Mesendoderm (in vitro differentiated cells): ENCODE data around the gene EHBP1L1.
A peak's percentile ranks its signal among the peaks of the same experiment; 100 is the strongest.

ENCODE experiments used
- DNase-seq: peaks from one replicate; pipeline ENCODE4 v3.0.0; 2013
- H2AK5ac ChIP-seq: 2 replicates; pipeline ENCODE4 v1.6.1; 2013; ENCODE audit warnings: low read length, inconsistent platforms
- H2BK120ac ChIP-seq: 2 replicates; pipeline ENCODE4 v1.6.1; 2013; ENCODE audit warnings: low read depth, mild to moderate bottlenecking, low read length, moderate library complexity, mixed read lengths
- H2BK15ac ChIP-seq: replicated peaks from 2 replicates; pipeline ENCODE4 v1.6.1; 2013; ENCODE audit warnings: low read depth, mild to moderate bottlenecking, moderate library complexity
- H2BK5ac ChIP-seq: 2 replicates; pipeline ENCODE4 v1.6.1; 2013; ENCODE audit warnings: low read length, inconsistent platforms
- H3K18ac ChIP-seq: 2 replicates; pipeline ENCODE4 v1.6.1; 2013; ENCODE audit warnings: mild to moderate bottlenecking, low read length, mixed read lengths
- H3K23ac ChIP-seq: one replicate; pipeline ENCODE4 v1.6.1; 2013; ENCODE audit warnings: low read length
- H3K27ac ChIP-seq: 2 replicates; pipeline ENCODE4 v1.5.1; 2013; ENCODE audit warnings: low read depth, mild to moderate bottlenecking, inconsistent platforms, low read length, moderate library complexity
- H3K27me3 ChIP-seq: 2 replicates; pipeline ENCODE4 v1.6.1; 2013; ENCODE audit warnings: low read length, control low read depth, mild to moderate bottlenecking, inconsistent platforms; ENCODE audit not compliant: insufficient read depth, poor library complexity
- H3K36me3 ChIP-seq: 2 replicates; pipeline ENCODE4 v1.6.1; 2013; ENCODE audit warnings: low read length, inconsistent platforms; ENCODE audit not compliant: control insufficient read depth, insufficient read depth
- H3K4ac ChIP-seq: one replicate; pipeline ENCODE4 v1.6.1; 2013; ENCODE audit warnings: low read depth, mild to moderate bottlenecking, low read length, moderate library complexity
- H3K4me1 ChIP-seq: 2 replicates; pipeline ENCODE4 v1.6.1; 2013; ENCODE audit warnings: low read depth, low read length, inconsistent platforms; ENCODE audit not compliant: control insufficient read depth
- H3K4me2 ChIP-seq: 2 replicates; pipeline ENCODE4 v1.6.1; 2013; ENCODE audit warnings: low read length
- H3K4me3 ChIP-seq: 2 replicates; pipeline ENCODE4 v1.5.1; 2013; ENCODE audit warnings: mild to moderate bottlenecking, low read length
- H3K56ac ChIP-seq: one replicate; pipeline ENCODE4 v1.6.1; 2013; ENCODE audit warnings: low read length
- H3K79me1 ChIP-seq: 2 replicates; pipeline ENCODE4 v1.6.1; 2013; ENCODE audit warnings: low read length, inconsistent platforms
- H3K79me2 ChIP-seq: 2 replicates; pipeline ENCODE4 v1.6.1; 2013; ENCODE audit warnings: mild to moderate bottlenecking, low read length; ENCODE audit not compliant: control insufficient read depth, insufficient read depth
- H3K9ac ChIP-seq: 2 replicates; pipeline ENCODE4 v1.6.1; 2013; ENCODE audit warnings: low read length, inconsistent platforms
- H4K5ac ChIP-seq: one replicate; pipeline ENCODE4 v1.6.1; 2013; ENCODE audit warnings: low read length
- H4K8ac ChIP-seq: one replicate; pipeline ENCODE4 v1.6.1; 2013; ENCODE audit warnings: low read depth, mild to moderate bottlenecking, control low read depth, low read length, moderate library complexity
- WGBS: extraction: QIAGEN DNeasy Blood & Tissue Kit; methylation state at CpG from one replicate; pipeline ENCODE4 v1.1.7; 2013; ENCODE audit warnings: low lambda C conversion rate, missing lambda C conversion rate; ENCODE audit not compliant: insufficient coverage; ENCODE audit errors: extremely low coverage; 5-methylcytosine and 5-hydroxymethylcytosine counted together

Gene EHBP1L1

GRCh38 chr11:65538232-65538914, 37.5 kb upstream of the EHBP1L1 start:
- H2BK15ac ChIP-seq = no peak overlapping the region
- no peak overlapping the region for H3K4ac ChIP-seq
- no peaks in the 10 kb centered on the region for H3K79me2 ChIP-seq
- H3K4me3 ChIP-seq = no peak overlapping the region
- no peaks in the 10 kb centered on the region for H3K79me1 ChIP-seq
- no peak overlapping the region for H4K8ac ChIP-seq
- no peak overlapping the region for H2BK120ac ChIP-seq
- peaks cover 4% of the 10 kb centered on the region for H3K36me3 ChIP-seq
- no peak overlapping the region for H2BK5ac ChIP-seq
- H2AK5ac ChIP-seq = no peak overlapping the region
- H3K4me1 ChIP-seq = peaks cover 3% of the 10 kb centered on the region
- no peak overlapping the region for H3K56ac ChIP-seq
- H3K4me2 ChIP-seq = no peak overlapping the region
- no peaks in the 10 kb centered on the region for H3K27me3 ChIP-seq
- H3K18ac ChIP-seq = no peak overlapping the region
- H4K5ac ChIP-seq = no peak overlapping the region
- WGBS = no CpG with 5 or more reads among the region's 43 CpGs
- H3K27ac ChIP-seq = no peak overlapping the region
- no peak overlapping the region for H3K23ac ChIP-seq
- H3K9ac ChIP-seq = no peak overlapping the region
- no peak for DNase-seq

- H3K23ac ChIP-seq = peak overlapping the region; percentile 24
- H3K56ac ChIP-seq = peak overlapping the region; percentile 56
- H3K9ac ChIP-seq = no peak overlapping the region
- no peaks in the 10 kb centered on the region for H3K79me1 ChIP-seq
- WGBS = no CpG with 5 or more reads among the region's 92 CpGs
- peak; percentile 59 for DNase-seq
- H4K8ac ChIP-seq = no peak overlapping the region
- H3K36me3 ChIP-seq = peaks cover 4% of the 10 kb centered on the region
- H3K79me2 ChIP-seq = no peaks in the 10 kb centered on the region
- no peak overlapping the region for H3K27ac ChIP-seq
- no peak overlapping the region for H3K18ac ChIP-seq
- no peak overlapping the region for H3K4ac ChIP-seq
- no peak overlapping the region for H2AK5ac ChIP-seq
- H4K5ac ChIP-seq = no peak overlapping the region
- peak overlapping the region; percentile 98 for H3K4me2 ChIP-seq
- no peak overlapping the region for H3K4me3 ChIP-seq
- no peak overlapping the region for H2BK15ac ChIP-seq
- H2BK5ac ChIP-seq = no peak overlapping the region
- H3K27me3 ChIP-seq = no peaks in the 10 kb centered on the region
- H3K4me1 ChIP-seq = peaks cover 3% of the 10 kb centered on the region
- no peak overlapping the region for H2BK120ac ChIP-seq
These were observed 36.7 kb upstream of the EHBP1L1 start for GRCh38 chr11:65538915-65539743.

GRCh38 chr11:65539744-65540289, 36.0 kb upstream of the EHBP1L1 start:
- H3K79me1 ChIP-seq = no peaks in the 10 kb centered on the region
- peak overlapping the region; percentile 67 for H3K56ac ChIP-seq
- H3K9ac ChIP-seq = peak overlapping the region; percentile 49
- H3K4me2 ChIP-seq = peak overlapping the region; percentile 98
- H3K4ac ChIP-seq = no peak overlapping the region
- no peak overlapping the region for H3K27ac ChIP-seq
- H3K27me3 ChIP-seq = no peaks in the 10 kb centered on the region
- H3K79me2 ChIP-seq = no peaks in the 10 kb centered on the region
- no peak overlapping the region for H3K4me3 ChIP-seq
- H2BK5ac ChIP-seq = no peak overlapping the region
- peaks cover 3% of the 10 kb centered on the region for H3K4me1 ChIP-seq
- no peak overlapping the region for H2AK5ac ChIP-seq
- peak overlapping the region; percentile 89 for H3K23ac ChIP-seq
- H3K18ac ChIP-seq = no peak overlapping the region
- no peak overlapping the region for H2BK15ac ChIP-seq
- no peak overlapping the region for H4K5ac ChIP-seq
- no peak overlapping the region for H4K8ac ChIP-seq
- peak; percentile 57 for DNase-seq
- H2BK120ac ChIP-seq = no peak overlapping the region
- H3K36me3 ChIP-seq = peaks cover 4% of the 10 kb centered on the region
- WGBS = no CpG with 5 or more reads among the region's 60 CpGs

- Histone ChIP-seq H3K23ac (peak overlapping the region; percentile 89), H2BK5ac (no peak overlapping the region), H3K27me3 (no peaks in the 10 kb centered on the region), H3K79me1 (no peaks in the 10 kb centered on the region), H3K27ac (no peak overlapping the region), H3K18ac (no peak overlapping the region), H3K4me2 (peak overlapping the region; percentile 98), H2BK15ac (no peak overlapping the region), H4K5ac (no peak overlapping the region), H2BK120ac (no peak overlapping the region), H3K4me3 (no peak overlapping the region), H3K36me3 (peaks cover 3% of the 10 kb centered on the region), H3K4me1 (peaks cover 3% of the 10 kb centered on the region), H3K56ac (peak overlapping the region; percentile 93), H3K79me2 (no peaks in the 10 kb centered on the region), H2AK5ac (no peak overlapping the region), H3K9ac (peak overlapping the region; percentile 69), H4K8ac (no peak overlapping the region), H3K4ac (no peak overlapping the region)
- peak; percentile 94 for DNase-seq
- WGBS = no CpG with 5 or more reads among the region's 78 CpGs
These were observed 35.4 kb upstream of the EHBP1L1 start for GRCh38 chr11:65540290-65541092.

DNA sequence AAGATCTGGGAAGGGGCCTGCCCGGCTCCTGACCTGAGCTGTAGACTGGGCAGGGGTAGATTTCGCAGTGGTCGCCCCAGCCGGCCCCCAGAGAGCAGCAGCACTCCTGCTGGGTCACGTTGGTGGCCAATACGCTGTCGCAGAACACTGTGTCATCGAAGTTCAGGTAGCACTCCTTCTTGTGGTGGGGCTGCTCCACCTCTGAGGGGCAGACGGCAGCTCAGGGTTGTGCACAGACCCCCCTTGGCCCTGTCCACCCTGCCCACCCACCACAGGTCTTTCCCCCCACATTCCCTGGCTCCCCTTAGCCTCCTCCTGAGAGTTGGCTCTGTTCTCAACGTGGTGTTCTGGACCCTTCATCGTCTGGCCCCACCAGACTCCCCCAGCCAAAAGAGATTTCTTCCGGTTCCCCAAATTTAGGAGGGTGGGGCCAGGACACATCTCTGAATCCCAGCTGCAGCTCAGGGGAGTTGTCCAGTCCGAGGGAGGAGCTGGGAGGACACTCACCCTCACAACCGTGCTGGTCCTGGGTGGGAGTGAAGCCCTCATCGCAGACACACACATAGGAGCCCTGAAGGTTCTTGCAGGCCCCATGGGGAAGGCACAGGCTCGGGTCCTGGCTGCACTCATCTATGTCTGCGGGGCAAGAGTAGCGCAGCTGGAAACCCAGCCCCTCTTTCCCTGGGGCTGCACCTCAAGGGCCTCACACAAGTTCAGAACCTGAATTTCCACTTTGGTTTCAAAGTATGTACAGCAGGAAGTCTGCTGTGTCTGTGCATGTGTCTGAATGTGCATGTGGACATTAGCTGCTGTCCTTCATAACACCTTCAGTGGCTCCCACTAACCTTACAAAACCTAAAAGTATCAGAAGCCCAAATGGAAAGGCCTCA, 34.5 kb upstream of the EHBP1L1 start:
- Histone ChIP-seq H3K79me1 (no peaks in the 10 kb centered on the region), H2BK15ac (no peak overlapping the region), H2BK120ac (no peak overlapping the region), H4K5ac (no peak overlapping the region), H3K4me2 (peak overlapping the region; percentile 31), H2BK5ac (no peak overlapping the region), H3K4ac (no peak overlapping the region), H3K79me2 (no peaks in the 10 kb centered on the region), H3K9ac (peak overlapping the region; percentile 59), H3K4me1 (peaks cover 3% of the 10 kb centered on the region), H3K23ac (peak overlapping the region; percentile 72), H4K8ac (no peak overlapping the region), H2AK5ac (no peak overlapping the region), H3K27ac (no peak overlapping the region), H3K56ac (peak overlapping the region; percentile 85), H3K4me3 (no peak overlapping the region), H3K18ac (no peak overlapping the region), H3K27me3 (no peaks in the 10 kb centered on the region), H3K36me3 (no peaks in the 10 kb centered on the region)
- WGBS = no CpG with 5 or more reads among the region's 18 CpGs
- DNase-seq = no peak
